NCI-H2227 treated with DMSO at 0.1 percent for 48 hours (cell line): ENCODE results near the gene TSHZ2.
"Not testable (repeated sequence)": the region's sequence is repeated elsewhere in the genome, so short reads cannot be mapped to it uniquely, and the experiment has no call there.

ENCODE experiments used
- DNase-seq: peaks from one replicate; lab custom pipeline; 2025; lab: John Stamatoyannopoulos, UW

TSHZ2 gene

DNA sequence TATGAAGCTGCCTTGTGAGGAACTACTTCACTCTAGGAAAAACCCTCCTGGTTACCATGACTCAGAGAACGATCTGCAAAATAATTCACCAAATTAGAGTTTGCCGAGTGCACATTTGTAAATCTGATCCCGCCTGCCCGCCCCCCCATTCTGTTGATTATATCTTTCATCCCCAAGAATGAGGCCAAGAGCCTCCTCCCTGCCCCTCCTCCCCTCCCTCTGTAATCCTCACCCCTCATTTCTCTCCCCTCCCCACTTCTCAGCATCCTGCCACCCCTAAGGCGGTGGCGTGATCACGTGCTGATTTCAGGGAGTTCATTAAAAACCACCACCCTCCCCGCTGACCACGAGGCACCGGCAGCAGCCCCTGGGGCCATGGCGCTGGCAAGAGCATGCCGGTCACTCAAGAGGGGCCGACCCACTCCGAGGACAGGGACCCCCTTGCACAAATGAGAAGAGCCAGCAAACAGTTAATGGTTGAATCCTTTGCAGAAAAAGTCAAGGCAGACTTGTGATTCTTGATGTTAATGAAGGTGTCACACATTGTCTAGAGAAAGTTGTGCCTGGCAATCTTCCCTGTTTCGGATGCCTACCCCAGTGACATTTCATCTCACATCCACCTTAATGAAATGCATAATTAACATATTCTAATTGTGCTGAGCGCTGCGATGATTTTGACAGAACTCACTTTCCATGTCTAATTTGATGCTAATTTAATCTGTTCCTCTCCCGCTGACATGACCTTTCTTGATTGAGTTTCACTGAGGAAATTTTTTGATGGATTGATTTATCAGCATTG is 373.6 kb downstream of the TSHZ2 start:
- no peak for DNase-seq

GRCh38 chr20:53346335-53346648 is 374.1 kb downstream of the TSHZ2 start:
- no peak for DNase-seq

- DNase-seq = no peak
Observed at GRCh38 chr20:53349730-53350129, 377.6 kb downstream of the TSHZ2 start.

DNA sequence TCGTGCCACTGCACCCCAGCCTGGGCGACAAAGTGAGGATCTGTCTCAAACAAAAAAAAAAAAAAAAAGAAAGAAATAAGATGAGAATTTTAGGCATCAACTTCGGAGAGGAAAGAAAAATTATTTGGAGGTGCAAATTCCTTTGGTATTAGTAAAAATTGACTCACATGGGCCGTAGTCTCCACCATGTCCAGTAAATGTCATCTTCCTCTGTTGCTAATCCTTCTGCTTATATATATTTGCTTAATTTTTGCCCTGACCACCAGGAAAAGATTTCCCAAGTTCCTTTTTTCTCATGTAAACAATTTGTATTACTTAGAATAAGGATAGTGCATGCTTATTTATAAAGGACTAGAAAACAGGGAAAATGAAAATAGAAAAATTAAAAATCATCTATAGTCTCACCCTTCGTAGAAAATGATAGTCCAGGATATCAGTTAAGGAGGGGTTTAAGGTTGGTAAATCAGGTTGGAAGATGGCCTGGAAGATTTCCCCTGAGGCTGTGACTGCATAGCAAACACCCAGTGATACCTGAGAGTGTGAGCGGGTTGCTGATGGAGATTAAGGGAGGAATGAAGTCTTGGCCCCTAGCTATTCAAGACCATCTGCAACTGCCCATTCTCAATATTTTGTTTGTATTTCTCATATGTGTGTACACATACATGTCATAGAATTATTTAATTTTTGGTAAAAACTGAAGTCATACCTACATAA is 380.7 kb downstream of the TSHZ2 start:
- DNase-seq = no peak

GRCh38 chr20:53354314-53354713 is 382.2 kb downstream of the TSHZ2 start:
- no peak for DNase-seq

- no peak for DNase-seq
Observed at GRCh38 chr20:53355790-53356189, 383.6 kb downstream of the TSHZ2 start.

- DNase-seq = no peak
Observed at GRCh38 chr20:53359425-53359824, 387.3 kb downstream of the TSHZ2 start.

GRCh38 chr20:53360852-53361251 is 388.7 kb downstream of the TSHZ2 start:
- DNase-seq = no peak

DNA sequence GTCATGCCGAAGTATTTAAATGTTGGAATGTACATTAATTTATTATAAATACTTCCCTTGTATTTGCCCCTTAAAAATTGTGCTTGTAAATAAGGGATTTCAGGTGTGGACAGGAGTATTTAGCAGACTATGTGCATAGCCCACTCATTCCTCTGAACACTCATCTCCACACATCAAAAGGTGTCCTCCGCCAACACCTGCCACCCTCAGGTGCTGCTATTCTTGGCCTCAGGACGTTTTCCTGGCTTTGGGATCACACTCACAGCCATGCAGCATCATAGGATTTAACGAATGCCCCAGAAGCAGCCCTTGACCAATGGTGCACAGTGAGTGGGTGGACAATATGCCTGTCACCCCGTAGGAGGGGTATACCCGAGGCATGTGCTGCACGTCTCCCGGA is 390.6 kb downstream of the TSHZ2 start:
- DNase-seq = no peak

DNA sequence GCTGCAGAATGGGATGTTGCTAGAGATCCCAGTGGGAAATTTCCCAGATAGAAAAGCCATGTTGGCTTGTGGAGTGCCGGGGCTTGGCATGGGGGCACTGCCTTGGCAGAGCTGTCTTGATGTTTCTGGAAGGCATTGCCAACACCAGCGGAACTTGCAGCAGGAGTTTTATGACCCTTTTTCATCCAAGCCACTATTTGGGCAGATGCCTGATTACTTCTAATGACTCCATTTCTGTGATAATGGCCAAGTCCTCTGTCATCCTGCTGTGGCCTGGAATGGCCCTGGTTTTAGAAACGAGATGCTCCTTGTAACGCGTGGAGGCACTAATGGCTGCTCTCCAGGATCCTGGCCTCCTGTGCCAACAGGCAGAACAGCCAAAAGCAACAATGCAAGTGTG is 392.5 kb downstream of the TSHZ2 start:
- no peak for DNase-seq

DNA sequence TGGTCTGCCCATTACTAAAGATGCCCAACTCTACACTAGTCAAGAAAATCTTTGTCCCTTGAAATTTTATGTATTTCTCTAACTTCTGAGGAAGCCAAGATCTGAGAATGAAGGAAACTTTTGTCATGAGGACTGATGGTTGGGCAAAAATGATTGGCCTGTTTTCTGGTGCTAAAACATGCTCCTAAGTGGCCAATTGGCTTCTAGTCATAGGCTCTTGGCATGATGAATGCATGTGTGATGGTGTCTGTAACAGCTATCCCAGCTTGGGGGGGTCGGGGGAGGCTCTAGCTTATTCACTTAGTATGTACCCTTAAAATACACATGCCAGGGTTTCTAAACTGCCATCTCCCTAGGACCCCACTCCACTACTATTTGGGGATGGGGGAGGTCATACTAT is 392.9 kb downstream of the TSHZ2 start:
- DNase-seq = no peak

- no peak for DNase-seq
Observed at GRCh38 chr20:53365539-53366075, 393.4 kb downstream of the TSHZ2 start.

DNA sequence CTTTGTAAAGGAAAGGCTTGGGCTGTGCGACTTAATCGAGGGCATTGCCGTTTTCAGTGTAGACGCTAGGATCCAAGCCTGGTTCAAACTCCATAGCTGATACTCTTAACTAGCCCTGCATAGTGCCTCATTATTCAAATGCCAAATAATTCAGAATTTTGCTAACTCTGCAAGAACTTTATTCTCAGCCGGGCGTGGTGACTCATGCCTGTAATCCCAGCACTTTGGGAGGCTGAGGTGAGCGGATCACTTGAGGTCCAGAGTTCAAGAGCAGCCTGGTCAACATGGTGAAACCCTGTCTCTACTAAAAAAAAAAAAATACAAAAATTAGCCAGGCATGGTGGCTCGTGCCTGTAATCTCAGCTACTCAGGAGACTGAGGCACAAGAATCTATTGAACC is 394.8 kb downstream of the TSHZ2 start:
- not testable (repeated sequence) for DNase-seq

- no peak for DNase-seq
Observed at GRCh38 chr20:53369871-53370270, 397.7 kb downstream of the TSHZ2 start.

DNA sequence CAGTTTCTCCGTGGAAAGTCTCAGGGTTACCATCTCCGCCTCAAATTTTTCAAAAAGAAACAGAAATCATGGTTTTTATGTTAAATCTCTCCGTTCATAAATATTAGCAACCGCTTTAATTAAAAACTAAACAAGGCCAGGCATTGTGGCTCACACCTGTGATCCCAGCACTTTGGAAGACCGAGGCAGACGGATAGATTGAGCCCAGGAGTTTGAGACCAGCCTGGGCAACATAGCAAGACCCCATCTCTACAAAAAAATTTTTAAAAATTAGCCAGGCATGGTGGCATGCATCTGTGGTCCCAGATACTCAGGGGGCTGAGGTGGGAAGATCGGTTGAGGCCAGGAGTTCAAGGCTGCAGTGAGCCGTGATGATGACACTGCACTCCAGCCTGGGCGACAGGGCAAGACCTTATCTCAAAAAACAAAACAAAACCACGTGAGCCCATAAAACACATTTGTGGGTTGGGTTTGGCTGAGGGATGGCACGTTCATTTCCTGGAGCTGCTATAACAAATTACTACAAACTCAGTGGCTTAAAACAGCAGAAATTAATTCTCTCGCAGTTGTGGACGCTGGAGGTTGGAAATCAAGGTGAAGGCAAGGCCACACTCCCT is 398.3 kb downstream of the TSHZ2 start:
- no peak for DNase-seq

DNA sequence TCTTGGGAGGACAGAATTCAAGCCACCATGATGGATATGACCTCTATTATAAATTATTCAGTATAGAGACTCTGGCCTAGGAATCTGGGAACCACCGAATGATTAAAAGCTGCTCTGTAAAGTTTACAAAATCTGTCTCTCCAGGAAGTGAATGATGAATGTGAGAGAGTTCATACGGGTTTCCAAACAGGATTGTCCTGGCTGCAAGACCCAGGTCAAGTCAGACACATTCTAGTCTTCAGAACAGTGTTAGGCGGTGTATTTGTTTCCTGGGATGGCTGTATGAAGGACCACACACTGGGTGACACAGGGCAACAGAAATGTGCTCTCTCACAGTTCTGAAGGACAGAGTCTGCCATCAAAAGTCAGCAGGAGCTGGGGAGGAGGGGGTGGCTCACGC is 399.1 kb downstream of the TSHZ2 start:
- DNase-seq = no peak

- DNase-seq = no peak
Observed at GRCh38 chr20:53376021-53376420, 403.9 kb downstream of the TSHZ2 start.

- no peak for DNase-seq
Observed at GRCh38 chr20:53379014-53379832, 407.1 kb downstream of the TSHZ2 start.

DNA sequence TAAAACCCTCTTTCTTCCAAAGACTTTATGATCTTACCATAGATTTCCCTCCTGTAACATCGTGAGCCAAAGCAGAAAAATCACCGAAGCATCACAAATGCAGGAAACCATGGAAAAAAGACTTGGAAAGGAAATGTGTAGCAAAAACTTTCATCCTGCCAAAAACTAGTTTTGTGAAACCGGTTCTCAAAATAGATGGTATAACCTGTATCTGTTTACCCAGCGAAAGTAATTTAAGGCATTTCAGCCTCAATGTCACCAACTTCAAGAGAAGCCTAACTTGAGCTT is 407.6 kb downstream of the TSHZ2 start:
- no peak for DNase-seq

GRCh38 chr20:53381568-53382262 is 409.6 kb downstream of the TSHZ2 start:
- DNase-seq = no peak

GRCh38 chr20:53382263-53382844 is 410.2 kb downstream of the TSHZ2 start:
- no peak for DNase-seq
